ENCODE data around the gene SLC35E1.

DNA sequence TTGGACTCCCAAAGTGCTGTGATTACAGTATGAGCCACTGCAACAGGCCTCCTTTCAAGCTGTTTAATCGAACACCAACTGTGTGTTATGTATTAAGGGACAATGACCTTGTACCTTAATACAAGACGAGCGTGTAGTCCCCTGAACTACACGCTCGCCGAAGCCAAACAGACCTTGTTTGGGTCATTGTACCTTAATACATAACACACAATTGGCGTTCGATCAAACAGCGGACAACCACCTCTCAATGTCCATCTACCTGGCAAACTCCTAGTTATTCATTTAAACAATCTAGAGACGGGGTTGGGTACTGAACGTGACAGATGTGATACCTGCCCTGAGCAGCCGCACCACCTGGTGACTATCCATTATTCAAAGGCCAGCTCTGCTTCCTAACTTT lies 31.3 kb downstream of the SLC35E1 start:
- no peak for TF ChIP-seq POLR2A (IDR thresholded peaks at IDR 0.05)
- no peak for TF ChIP-seq POLR2AphosphoS5 (IDR thresholded peaks at IDR 0.05)
- TF ChIP-seq CTCF (IDR thresholded peaks at IDR 0.05), result no peak
